HTR-8/SVneo (cell line): ENCODE results near the gene ZDHHC20.
A peak's percentile ranks its signal among the peaks of the same experiment; 100 is the strongest.
"Not testable (repeated sequence)": the region's sequence is repeated elsewhere in the genome, so short reads cannot be mapped to it uniquely, and the experiment has no call there.

Source experiments
- DNase-seq: peaks from one replicate; pipeline ENCODE4 v3.0.0; 2011; ENCODE audit warnings: low spot score, mixed read lengths; ENCODE audit not compliant: insufficient read length
- FAIRE-seq: peaks from 2 replicates; lab custom pipeline; 2011; peaks lifted over from hg19 to GRCh38; lab: Jason Lieb, UNC

Gene ZDHHC20

DNA sequence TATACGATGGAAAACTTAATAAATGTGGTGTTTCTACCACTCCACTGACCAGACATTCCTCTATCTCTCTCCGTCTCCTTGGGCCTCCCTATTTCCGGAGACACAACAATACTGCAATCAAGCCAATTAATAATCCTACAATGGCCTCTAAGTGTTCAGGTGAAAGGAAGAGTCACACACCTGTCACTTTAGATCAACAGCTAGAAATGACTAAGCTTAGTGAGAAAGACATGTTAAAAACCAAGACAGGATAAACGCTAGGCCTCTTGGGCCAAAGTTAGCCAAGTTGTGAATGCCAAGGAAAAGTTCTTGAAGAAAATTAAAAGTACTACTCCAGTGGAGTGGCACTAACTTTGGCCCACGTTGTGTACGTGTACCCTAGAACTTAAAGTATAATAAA, 22.5 kb downstream of the ZDHHC20 start:
- no peak for DNase-seq
- no peak for FAIRE-seq

DNA sequence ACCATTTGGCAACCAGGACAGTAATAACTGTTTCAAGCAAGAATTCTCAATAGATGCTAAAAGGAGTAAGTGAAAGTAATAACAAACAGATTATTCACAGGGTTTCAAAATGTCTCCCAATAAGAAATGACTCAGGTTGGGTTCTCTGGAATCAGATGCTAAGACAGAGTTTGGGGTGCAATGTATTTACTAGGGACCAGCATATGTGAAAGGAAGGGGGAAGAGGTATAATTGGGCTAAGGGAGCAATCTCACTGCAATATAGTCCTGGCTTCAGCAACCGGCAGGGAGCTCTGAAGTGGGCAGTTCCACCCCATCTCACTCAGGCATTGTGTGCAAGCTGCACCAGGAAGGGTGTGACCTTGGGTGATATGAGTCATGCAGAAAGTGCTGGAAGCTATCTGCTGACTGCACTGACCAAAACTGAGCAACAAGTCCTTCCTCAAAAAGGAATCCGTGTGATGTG, 23.4 kb downstream of the ZDHHC20 start:
- DNase-seq (peak; percentile 23), FAIRE-seq (no peak)

DNA sequence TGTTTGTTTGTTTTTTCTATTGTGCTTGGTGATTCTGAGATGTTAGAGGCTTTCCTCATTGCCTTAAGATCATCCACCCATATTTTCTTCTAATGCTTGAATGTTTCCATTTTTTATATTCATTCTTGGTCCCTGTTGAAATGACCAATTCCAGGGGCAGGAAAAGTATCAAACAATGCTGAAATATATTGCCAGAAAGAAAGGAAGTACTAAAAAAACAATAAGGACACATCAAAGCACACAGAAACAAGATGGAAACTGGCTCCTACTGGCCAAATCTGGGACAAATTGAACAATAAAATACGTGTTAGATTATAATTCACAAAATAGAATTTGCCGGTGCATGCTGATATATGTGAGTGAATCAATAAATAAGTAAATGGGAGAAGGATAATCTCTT, 23.9 kb downstream of the ZDHHC20 start:
- FAIRE-seq (no peak), DNase-seq (no peak)

DNA sequence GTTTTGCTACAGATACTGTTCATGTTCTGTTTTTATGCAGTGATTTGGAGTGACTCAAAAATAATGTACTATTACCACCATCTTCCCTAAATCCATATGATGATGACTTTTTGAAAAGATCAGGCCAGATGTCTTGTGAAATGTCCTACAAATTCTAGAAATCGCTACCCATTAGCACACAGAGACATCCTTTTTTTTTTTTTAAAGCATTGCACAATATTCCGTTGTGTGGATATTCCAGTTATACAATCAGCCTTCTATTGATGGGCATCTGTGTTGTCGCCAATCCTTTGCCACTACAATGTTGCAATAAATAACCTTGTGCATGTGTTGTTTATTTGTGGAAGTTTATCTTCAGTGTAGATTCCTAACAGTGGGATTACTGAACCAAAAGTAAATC, 24.5 kb downstream of the ZDHHC20 start:
- DNase-seq, result no peak
- FAIRE-seq, result no peak

DNA sequence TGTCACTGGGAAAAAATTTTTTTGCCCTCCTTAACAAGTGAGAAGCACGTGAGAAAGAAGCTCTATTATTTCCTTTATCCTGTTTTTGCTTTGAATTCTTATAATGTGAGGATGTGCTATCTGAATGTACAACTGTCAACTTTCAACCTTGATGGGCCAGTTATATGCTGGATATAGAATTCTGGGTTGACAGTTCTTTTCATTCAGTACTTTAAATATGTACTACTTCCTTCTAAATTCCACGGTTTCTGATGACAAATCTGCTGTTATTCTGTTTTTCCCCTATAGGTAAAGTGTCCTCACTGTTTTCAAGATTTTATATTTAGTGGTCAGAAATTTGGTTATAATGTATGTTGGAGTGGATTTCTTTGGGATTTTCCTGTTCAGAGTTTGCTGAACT, 29.9 kb downstream of the ZDHHC20 start:
- DNase-seq (no peak), FAIRE-seq (no peak)

DNA sequence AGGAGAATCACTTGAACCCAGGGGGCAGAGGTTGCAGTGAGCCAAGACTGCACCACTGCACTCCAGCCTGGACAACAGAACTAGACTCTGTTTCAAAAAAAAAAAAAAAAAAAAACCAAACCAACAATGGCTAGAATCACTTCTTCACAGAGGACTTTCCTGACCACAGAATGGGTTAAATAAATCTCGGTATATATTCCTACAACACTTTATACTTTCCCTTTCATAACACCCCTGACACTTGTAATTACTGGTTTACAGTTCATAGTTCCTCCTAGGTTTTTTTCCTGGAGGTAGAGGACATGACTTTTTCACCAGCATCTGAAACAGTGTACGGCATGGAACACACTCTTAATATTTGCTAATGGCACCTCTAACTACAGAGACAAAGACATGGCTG, 31.4 kb downstream of the ZDHHC20 start:
- no peak for FAIRE-seq

DNA sequence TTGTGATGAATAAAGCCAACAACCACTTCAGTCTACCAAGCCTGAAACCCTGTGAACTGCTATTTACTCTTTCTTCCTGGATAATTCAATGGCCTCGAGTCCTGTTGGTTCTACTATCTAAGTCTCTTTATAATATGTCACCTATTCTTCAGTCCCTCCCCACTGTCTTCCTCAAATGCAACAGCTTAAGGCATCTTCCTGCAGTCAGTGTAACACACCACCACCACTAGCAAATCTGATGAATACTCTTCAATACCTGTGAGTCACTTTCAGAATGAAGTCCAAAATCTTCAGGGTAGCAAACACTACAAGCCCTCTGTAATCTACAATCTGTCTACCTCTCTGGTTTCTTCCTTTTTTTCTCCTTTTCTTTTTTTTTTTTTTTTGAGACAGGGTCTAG, 32.9 kb downstream of the ZDHHC20 start:
- no peak for FAIRE-seq

More for the DNA sequence above, 31.4 kb downstream of the ZDHHC20 start:
- no peak for DNase-seq

GRCh38 chr13:21420706-21421105, 38.4 kb downstream of the ZDHHC20 start:
- DNase-seq (no peak), FAIRE-seq (no peak)

More for the DNA sequence above, 32.9 kb downstream of the ZDHHC20 start:
- DNase-seq, result no peak

DNA sequence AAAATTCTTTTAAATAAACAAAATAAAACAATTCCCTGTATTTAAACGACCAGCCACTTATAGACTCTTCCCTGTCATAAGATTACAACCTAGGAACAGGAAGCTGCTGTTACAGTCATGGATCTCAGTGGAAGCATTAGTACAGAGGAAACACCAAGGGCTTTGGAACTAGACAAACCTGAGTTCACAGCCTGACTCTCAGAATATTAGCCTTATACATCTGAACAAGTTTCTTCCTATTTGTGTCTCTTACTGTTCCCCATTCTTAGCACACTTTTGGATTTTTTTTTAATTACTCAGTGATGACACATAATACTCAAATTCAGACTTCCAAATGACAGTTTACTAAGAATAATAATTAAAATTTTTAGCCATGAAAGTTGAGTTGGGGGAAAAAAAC, 46.1 kb downstream of the ZDHHC20 start:
- DNase-seq, result no peak
- FAIRE-seq, result no peak

DNA sequence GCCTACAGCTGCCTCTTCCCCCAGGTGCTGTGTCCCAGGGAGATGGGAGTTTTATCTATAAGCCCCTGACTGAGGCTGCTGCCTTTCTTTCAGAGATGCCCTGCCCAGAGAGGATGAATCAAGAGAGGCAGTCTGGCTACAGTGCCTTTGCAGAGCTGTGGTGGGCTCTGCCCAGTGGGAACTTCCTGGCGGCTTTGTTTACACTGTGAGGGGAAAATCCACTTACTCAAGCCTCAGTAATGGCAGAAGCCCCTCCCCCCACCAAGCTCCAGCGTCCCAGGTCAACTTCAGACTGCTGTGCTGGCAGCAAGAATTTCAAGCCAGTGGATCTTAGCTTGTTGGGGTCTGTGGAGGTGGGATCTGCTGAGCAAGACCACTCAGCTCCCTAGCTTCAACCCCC, 48.6 kb downstream of the ZDHHC20 start:
- DNase-seq, FAIRE-seq: not testable (repeated sequence)

DNA sequence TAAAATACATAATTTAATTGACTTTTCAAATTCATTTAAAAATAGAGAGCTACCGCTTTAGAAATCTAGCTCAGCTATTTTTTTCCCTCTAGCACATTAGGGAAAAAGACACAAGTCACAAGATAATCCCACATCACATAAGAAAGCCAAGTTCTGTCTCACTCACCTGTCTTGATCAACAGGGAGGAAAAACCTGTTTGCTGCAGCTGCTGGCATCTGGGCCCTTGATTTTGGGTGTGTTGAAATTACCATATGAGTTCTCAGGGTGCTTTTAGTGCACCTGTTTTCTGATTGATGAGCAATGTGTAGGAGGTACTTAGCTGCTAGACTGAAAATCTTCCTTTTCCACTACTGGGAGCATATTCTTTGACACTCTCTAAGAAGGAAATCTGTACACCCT, 53.8 kb downstream of the ZDHHC20 start:
- DNase-seq (no peak), FAIRE-seq (no peak)

GRCh38 chr13:21402586-21403307, 56.4 kb downstream of the ZDHHC20 start:
- no peak for FAIRE-seq
- DNase-seq, result no peak

DNA sequence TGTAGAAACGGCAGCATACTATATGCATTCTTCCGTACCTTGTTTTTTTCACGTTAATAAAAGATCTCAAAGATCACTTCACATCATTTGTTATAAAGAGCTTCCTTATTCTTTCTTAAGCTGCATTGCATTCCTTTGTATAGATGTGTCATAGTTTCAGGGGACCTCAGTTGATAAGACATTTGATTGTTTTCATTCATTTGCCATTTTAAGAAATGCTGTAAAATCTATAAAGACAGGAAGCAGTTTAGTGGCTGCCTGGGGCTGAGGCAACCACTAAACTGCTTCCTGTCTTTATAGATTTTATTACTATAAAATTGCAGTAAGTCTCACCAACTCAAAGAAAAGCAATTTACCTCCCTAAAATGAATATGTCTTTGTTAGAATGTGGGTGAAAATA, 59.4 kb downstream of the ZDHHC20 start:
- no peak for FAIRE-seq

GRCh38 chr13:21395953-21396352, 63.1 kb downstream of the ZDHHC20 start:
- DNase-seq, result no peak
- FAIRE-seq, result no peak

More for the DNA sequence above, 59.4 kb downstream of the ZDHHC20 start:
- DNase-seq, result peak; percentile 2

- no peak for DNase-seq
Observed at GRCh38 chr13:21389124-21389523, 70.0 kb downstream of the ZDHHC20 start.

GRCh38 chr13:21385710-21386109, 73.4 kb downstream of the ZDHHC20 start:
- DNase-seq, result no peak
- FAIRE-seq, result no peak

More at GRCh38 chr13:21389124-21389523, 70.0 kb downstream of the ZDHHC20 start:
- FAIRE-seq, result no peak

GRCh38 chr13:21383090-21383489, 76.0 kb downstream of the ZDHHC20 start:
- FAIRE-seq, result no peak
- DNase-seq, result no peak

DNA sequence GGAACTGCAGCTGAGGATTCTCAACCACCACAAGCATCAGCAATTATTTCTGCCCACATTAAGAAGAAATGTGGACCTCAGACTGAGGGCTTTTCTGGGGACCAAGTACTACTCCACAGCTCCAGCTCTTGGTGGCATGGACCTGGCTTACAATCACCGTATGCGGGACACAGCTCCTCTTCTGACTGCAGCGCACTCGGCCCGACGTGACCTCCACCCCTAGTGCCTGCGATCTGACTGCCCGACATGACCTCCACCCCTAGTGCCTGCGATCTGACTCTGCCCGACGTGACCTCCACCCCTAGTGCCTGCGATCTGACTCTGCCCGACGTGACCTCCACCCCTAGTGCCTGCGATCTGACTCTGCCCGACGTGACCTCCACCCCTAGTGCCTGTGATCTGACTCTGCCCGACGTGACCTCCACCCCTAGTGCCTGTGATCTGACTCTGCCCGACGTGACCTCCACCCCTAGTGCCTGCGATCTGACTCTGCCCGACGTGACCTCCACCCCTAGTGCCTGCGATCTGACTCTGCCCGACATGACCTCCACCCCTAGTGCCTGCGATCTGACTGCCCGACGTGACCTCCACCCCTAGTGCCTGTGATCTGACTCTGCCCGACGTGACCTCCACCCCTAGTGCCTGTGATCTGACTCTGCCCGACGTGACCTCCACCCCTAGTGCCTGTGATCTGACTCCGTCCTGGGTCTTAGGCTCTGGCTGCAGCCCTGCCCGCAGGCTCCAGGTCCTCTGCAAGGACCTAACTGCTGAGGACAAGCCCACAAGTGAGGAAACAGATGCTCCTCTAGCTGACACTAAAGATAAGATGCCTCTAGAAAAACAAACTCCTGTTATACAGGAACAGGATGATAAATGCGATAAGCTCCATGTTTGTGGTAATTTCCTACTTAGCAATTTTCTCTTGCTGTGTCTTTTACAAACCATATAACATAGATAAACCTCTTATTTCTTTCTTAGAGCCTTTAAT, 81.8 kb downstream of the ZDHHC20 start:
- not testable (repeated sequence) for FAIRE-seq

DNA sequence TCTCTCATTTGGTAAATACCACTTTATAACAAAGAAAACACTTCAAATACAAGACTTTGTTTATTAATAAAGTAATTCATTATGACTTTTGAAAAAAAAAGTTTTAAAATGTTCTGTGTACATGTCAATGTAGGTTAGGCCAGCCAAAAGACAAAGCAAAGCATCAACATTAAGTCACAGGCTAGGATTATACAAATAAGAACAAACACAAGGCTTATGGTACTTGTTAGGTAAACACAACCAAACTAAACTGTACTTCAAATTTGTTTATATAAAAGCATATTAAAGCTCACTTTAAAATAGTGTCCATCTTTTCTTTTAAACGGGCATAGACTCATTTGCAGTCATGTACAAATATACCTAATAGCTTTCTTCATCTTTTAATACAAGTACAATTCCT, 86.6 kb downstream of the ZDHHC20 start:
- no peak for DNase-seq
- FAIRE-seq, result no peak

More for the DNA sequence above, 81.8 kb downstream of the ZDHHC20 start:
- not testable (repeated sequence) for DNase-seq

GRCh38 chr13:21371011-21371410, 88.1 kb downstream of the ZDHHC20 start:
- FAIRE-seq, result no peak
- no peak for DNase-seq

GRCh38 chr13:21365574-21365973, 93.5 kb downstream of the ZDHHC20 start:
- DNase-seq (no peak), FAIRE-seq (no peak)
